ENCODE data around the gene IL15RA.

Gene IL15RA

DNA sequence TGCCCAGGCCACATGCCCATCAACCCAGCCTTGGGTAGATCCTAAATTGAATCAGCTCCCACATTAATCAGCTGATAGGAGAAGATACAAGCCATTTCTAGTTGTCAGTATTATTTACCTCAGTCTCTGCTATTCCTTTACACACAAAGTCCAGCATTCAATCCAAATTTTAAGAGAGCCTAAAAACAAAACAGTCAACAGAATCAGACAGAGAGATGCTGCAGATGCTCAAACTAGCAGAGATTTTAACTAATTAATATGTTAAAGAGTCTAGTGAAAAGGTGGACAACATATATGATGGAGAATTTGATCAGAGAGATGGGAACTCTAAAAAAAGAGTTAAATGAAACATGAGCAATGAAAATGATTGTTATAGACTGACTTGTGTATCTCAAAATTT, 14.4 kb upstream of the IL15RA start:
- TF ChIP-seq CTCF (IDR thresholded peaks at IDR 0.05; ENCODE audit: borderline replicate concordance, insufficient read depth, low read depth, low read length): no peak
- no peak overlapping the region for H3K4me3 ChIP-seq (ENCODE audit: low read depth, low read length)

DNA sequence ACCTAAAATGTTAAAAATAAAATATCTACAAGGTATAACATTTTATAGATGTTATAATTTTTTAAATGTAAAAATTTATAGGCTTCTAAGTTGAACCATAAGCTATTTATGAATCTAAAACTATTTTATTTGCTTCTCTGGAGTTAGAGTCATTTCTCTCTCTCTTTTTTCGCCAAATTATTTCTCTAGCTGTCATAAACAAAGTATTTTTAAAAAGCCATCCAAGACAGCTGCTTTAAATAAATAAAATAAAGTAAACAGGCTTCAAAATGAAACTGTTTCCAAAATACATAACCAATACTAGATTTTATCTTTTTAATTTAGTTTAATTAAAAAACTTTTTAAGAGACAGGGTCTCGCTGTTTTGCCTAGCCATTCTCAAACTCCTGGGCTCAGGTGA, 12.4 kb upstream of the IL15RA start:
- TF ChIP-seq CTCF (IDR thresholded peaks at IDR 0.05; ENCODE audit: borderline replicate concordance, insufficient read depth, low read depth, low read length): no peak
- H3K4me3 ChIP-seq (ENCODE audit: low read depth, low read length): no peak overlapping the region

GRCh38 chr10:5988336-5988920, 11.1 kb upstream of the IL15RA start:
- TF ChIP-seq CTCF (IDR thresholded peaks at IDR 0.05; ENCODE audit: borderline replicate concordance, insufficient read depth, low read depth, low read length): no peak

DNA sequence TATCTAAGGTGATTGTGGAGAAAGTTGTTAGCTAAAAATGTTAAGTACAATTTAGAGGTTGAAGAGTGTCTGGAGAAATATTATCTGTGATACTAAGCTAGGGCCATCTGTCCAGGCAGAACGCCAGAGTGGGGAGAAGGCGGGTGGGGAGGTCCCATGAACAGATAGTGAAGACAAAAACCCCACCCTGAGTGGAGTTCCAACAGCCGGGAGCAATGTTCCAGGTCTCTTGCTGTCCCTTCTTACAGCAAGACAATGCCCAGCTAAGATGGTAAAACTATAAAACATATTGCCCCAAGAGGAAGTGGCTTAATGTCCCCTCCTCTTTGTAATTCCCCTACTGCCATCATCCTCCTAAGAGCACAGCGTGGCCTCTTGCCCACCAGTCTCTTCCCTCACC, 10.4 kb upstream of the IL15RA start:
- no peak overlapping the region for H3K4me3 ChIP-seq (ENCODE audit: low read depth, low read length)
- no peak for TF ChIP-seq CTCF (IDR thresholded peaks at IDR 0.05; ENCODE audit: borderline replicate concordance, insufficient read depth, low read depth, low read length)

More at GRCh38 chr10:5988336-5988920, 11.1 kb upstream of the IL15RA start:
- no peak overlapping the region for H3K4me3 ChIP-seq (ENCODE audit: low read depth, low read length)

- TF ChIP-seq CTCF (IDR thresholded peaks at IDR 0.05; ENCODE audit: borderline replicate concordance, insufficient read depth, low read depth, low read length): no peak
- H3K4me3 ChIP-seq (ENCODE audit: low read depth, low read length): no peak overlapping the region
Measured at GRCh38 chr10:5985029-5985428, 7.7 kb upstream of the IL15RA start.

- no peak for TF ChIP-seq CTCF (IDR thresholded peaks at IDR 0.05; ENCODE audit: borderline replicate concordance, insufficient read depth, low read depth, low read length)
- H3K4me3 ChIP-seq (ENCODE audit: low read depth, low read length): no peak overlapping the region
Measured at GRCh38 chr10:5983774-5984173, 6.4 kb upstream of the IL15RA start.

GRCh38 chr10:5981529-5981928, 4.2 kb upstream of the IL15RA start:
- no peak for TF ChIP-seq CTCF (IDR thresholded peaks at IDR 0.05; ENCODE audit: borderline replicate concordance, insufficient read depth, low read depth, low read length)
- H3K4me3 ChIP-seq (ENCODE audit: low read depth, low read length): no peak overlapping the region

Measured in GM12875 (cell line).